Common myeloid progenitor, CD34-positive (primary cell): ENCODE results near the gene VWCE.
"Not testable (repeated sequence)": the region's sequence is repeated elsewhere in the genome, so short reads cannot be mapped to it uniquely, and the experiment has no call there.

Experiments used
- CTCF ChIA-PET: fragments of 350-600 bp; sonication (Branson Sonifier 250); formaldehyde crosslinking; loops from one replicate; lab custom pipeline; 2021; ENCODE audit warnings: antibody characterized with exemption; lab: Charles Lee
- POLR2A ChIA-PET: fragments of 350-600 bp; sonication (Branson Sonifier 250); formaldehyde crosslinking; loops from one replicate; lab custom pipeline; 2021; ENCODE audit warnings: antibody characterized with exemption; lab: Charles Lee
- DNase-seq, 3 donors: peaks; one replicate each; pipeline versions ENCODE4 v3.0.0 to v3.0.0-alpha.2; 2013
- H3K27ac ChIP-seq, 2 experiments: 1 replicate in 1 of 2; 2 replicates in 1 of 2; pipeline ENCODE4 v1.7.0; 2013; ENCODE audit warnings: inconsistent platforms in 2 of 2, low read length in 2 of 2, mild to moderate bottlenecking in 2 of 2, low read depth in 1 of 2, moderate library complexity in 1 of 2; ENCODE audit not compliant: severe bottlenecking in 2 of 2, insufficient read depth in 1 of 2, poor library complexity in 1 of 2
- H3K27me3 ChIP-seq, 5 experiments: replicated peaks in 2 of 5; 1 replicate in 3 of 5; 2 replicates in 2 of 5; pipeline versions ENCODE4 v1.6.1 to v1.7.0; 2013; ENCODE audit warnings: low read length in 4 of 5, mild to moderate bottlenecking in 2 of 5, moderate library complexity in 2 of 5, inconsistent platforms in 1 of 5; ENCODE audit not compliant: insufficient read depth in 5 of 5, control insufficient read depth in 4 of 5
- H3K36me3 ChIP-seq, 4 experiments: 1 replicate in 2 of 4; 2 replicates in 2 of 4; pipeline versions ENCODE4 v1.6.1 to v1.7.0; 2013; ENCODE audit warnings: low read length in 3 of 4, control low read depth in 1 of 4, mild to moderate bottlenecking in 1 of 4; ENCODE audit not compliant: control insufficient read depth in 4 of 4, insufficient read depth in 4 of 4
- H3K4me1 ChIP-seq, 4 experiments: 1 replicate in 3 of 4; 2 replicates in 1 of 4; pipeline versions ENCODE4 v1.6.1 to v1.7.1; 2013; ENCODE audit warnings: low read length in 3 of 4, mild to moderate bottlenecking in 3 of 4, control low read depth in 1 of 4, inconsistent platforms in 1 of 4, moderate library complexity in 1 of 4; ENCODE audit not compliant: control insufficient read depth in 4 of 4, insufficient read depth in 4 of 4; ENCODE audit errors: control extremely low read depth in 1 of 4
- H3K4me3 ChIP-seq, 7 experiments: 1 replicate in 4 of 7; 2 replicates in 3 of 7; pipeline versions ENCODE4 v1.5.1 to v1.7.0; 2013; ENCODE audit warnings: mild to moderate bottlenecking in 7 of 7, low read length in 6 of 7, moderate library complexity in 6 of 7, inconsistent platforms in 2 of 7, low read depth in 2 of 7, control low read depth in 1 of 7; ENCODE audit not compliant: insufficient read depth in 4 of 7, control insufficient read depth in 1 of 7; ENCODE audit errors: extremely low read depth in 1 of 7
- H3K9me3 ChIP-seq, 5 experiments: 1 replicate in 4 of 5; 2 replicates in 1 of 5; pipeline versions ENCODE4 v1.6.1 to v1.7.1; 2013; ENCODE audit warnings: low read length in 4 of 5, mild to moderate bottlenecking in 2 of 5, inconsistent platforms in 1 of 5, low read depth in 1 of 5, moderate library complexity in 1 of 5; ENCODE audit not compliant: control insufficient read depth in 4 of 5, insufficient read depth in 2 of 5; ENCODE audit errors: control extremely low read depth in 1 of 5
- WGBS: methylation state at CpG from one replicate; pipeline ENCODE4 v1.1.5; 2013; ENCODE audit not compliant: insufficient coverage; 5-methylcytosine and 5-hydroxymethylcytosine counted together

Gene VWCE

DNA sequence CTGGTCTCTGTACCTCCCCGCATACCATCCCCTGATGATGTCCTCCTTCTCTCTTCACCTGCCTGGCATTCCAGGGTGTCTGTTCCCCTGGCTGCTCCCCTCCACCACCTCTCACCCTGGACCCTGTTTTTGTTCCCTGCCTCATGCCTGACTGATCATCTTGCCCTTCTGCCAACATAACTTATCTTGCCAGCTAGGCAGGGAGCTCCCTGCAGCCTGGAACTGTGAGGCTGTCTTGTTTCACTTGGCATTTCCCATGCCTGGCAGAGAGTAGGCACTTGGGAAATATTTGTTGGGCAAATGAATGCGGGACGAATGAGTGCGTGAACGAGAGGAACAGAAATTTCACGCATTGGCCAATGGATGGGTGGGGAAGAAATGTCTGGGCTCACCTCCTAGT lies 65.7 kb downstream of the VWCE start:
- DNase-seq, H3K9me3 ChIP-seq, H3K27ac ChIP-seq, POLR2A ChIA-PET, H3K36me3 ChIP-seq, H3K4me1 ChIP-seq, H3K27me3 ChIP-seq, CTCF ChIA-PET, H3K4me3 ChIP-seq: not testable (repeated sequence)
- no CpG with 5 or more reads among the region's 6 CpGs for WGBS

DNA sequence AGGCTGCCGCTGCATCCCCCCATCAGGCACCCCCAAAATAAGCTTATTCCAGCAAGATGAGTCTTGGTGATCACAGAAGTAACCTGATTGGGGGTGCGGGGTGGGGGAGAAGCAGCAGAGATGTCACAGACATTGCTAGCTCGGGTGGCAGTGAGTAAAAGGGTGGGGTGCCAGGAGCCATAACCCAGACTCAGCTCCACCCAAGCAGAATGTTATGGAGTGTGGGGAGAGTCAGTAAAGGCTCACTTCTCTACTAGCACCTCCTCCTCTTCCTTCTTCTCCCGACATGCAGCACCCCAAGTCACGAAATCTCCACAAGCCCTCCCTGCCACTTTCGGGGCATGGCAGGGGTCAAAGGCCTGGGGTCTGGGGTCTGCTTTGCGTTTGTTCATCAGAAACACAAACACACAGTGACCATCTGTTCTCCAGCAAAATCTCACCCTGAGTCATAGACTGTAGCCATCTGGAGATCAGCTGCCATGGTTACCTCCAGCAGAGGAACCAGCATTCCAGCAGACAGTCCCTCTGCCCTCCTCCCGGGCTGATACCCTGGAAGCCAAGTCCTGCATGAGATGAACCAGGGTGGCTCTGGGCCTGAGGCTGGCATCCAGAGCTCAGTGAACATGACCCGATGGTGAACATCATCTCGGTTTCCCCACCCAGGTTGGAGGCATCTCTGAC lies 68.5 kb downstream of the VWCE start:
- H3K9me3 ChIP-seq, H3K4me3 ChIP-seq, H3K36me3 ChIP-seq, DNase-seq, H3K27me3 ChIP-seq, POLR2A ChIA-PET, CTCF ChIA-PET, H3K4me1 ChIP-seq, H3K27ac ChIP-seq: not testable (repeated sequence)
- no CpG with 5 or more reads among the region's 10 CpGs for whole genome bisulfite sequencing

GRCh38 chr11:61222692-61223091 lies 72.4 kb downstream of the VWCE start:
- CTCF ChIA-PET: not testable (repeated sequence)
- WGBS: no CpG with 5 or more reads among the region's 5 CpGs

DNA sequence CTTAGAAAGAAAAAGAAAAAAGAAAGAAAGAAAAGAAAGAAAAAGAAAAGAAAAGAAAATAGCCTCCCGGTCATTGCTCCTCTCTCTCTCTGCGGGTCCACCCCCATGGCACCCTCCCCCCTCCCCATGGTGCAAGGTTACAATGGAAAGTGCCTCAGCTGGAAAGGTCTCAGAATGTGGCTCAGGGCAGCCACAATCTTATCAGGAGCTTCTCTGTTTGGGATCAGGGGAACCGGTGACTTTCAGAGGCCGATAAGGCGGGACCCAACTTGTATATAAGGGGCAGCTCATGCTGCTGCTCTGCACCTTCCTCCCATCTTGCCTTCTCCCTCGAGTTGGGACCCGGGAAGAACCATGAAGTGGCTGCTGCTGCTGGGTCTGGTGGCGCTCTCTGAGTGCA lies 73.1 kb downstream of the VWCE start, which contains the start of gene PGA4:
PGA4 (plus strand) TSS at position 301 of the 400 bp plus-strand sequence; CDS start at position 355, 54 bp downstream.
- DNase-seq, POLR2A ChIA-PET, H3K36me3 ChIP-seq, CTCF ChIA-PET, H3K27ac ChIP-seq, H3K4me1 ChIP-seq, H3K4me3 ChIP-seq, H3K27me3 ChIP-seq, H3K9me3 ChIP-seq: not testable (repeated sequence)
- no CpG with 5 or more reads among the region's 8 CpGs for WGBS

More at GRCh38 chr11:61222692-61223091, 72.4 kb downstream of the VWCE start:
- DNase-seq, H3K4me1 ChIP-seq, H3K9me3 ChIP-seq, H3K36me3 ChIP-seq, POLR2A ChIA-PET, H3K27me3 ChIP-seq, H3K4me3 ChIP-seq, H3K27ac ChIP-seq: not testable (repeated sequence)

DNA sequence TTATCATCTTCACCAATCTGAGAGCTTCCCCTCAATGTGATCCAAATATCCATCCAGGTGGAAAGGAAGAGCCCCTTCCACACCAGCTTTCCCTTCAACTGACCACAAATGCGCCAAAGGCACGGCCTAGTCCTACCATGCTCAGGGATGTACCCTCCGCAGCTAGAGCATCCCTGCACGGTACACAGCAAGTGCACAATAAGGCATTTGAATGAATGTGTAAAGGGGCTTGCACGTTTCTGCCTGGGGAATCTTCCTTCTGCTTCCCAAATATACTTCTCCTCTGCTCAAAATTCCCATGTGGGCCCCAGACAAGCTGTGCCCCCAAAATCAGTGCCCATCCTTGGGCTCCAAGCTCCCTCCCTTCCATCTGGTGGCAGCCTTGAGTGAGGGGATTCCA lies 76.1 kb downstream of the VWCE start:
- H3K27ac ChIP-seq, H3K27me3 ChIP-seq, POLR2A ChIA-PET, DNase-seq, H3K4me1 ChIP-seq, H3K4me3 ChIP-seq, CTCF ChIA-PET, H3K9me3 ChIP-seq, H3K36me3 ChIP-seq: not testable (repeated sequence)
- 100% methylated on average over 3 of the region's 5 CpGs for WGBS

- H3K9me3 ChIP-seq, CTCF ChIA-PET, H3K27ac ChIP-seq, H3K4me1 ChIP-seq, POLR2A ChIA-PET, H3K36me3 ChIP-seq, DNase-seq, H3K4me3 ChIP-seq, H3K27me3 ChIP-seq: not testable (repeated sequence)
- WGBS: no CpG with 5 or more reads among the region's 4 CpGs
Measured at GRCh38 chr11:61218306-61218705, 76.8 kb downstream of the VWCE start.

DNA sequence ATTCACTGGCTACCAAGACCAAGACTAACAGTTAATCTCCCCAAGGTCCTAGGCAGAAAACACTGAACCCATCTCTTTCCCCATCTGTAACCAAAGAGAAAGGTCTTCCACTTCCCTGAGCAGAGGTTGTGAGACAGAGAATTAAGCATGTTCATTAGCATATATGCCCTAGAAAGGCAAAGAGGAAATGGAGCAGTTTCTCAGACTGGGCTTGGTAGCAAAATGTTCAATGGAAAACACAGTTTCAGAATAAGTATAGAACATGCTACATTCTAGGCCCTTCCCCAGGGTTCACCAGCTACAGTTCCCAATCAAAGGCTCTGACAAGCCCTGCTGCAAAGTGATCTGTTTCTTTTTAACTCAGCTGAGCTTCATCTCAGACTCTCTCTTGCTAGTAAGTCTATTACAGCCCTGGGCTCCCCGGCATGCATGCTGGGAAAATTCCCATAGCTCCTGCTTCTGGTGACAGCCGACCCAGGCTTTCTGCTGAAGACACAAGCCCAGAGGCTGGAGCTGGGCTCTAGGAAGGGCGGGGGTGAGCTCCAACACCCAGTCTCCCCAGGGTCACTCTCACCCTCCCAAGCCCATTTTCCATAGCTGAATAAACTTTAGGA lies 81.3 kb downstream of the VWCE start:
- DNase-seq, H3K27me3 ChIP-seq, H3K9me3 ChIP-seq, H3K4me1 ChIP-seq, H3K36me3 ChIP-seq, H3K4me3 ChIP-seq, H3K27ac ChIP-seq, CTCF ChIA-PET, POLR2A ChIA-PET: not testable (repeated sequence)
- WGBS: no CpG with 5 or more reads among the region's 3 CpGs
